GM18526 (cell line): Measurements from ENCODE around the gene NEUROD1.

Experiments used
- POLR2A ChIP-seq: IDR thresholded peaks from 3 replicates; pipeline ENCODE4 v1.6.1; 2011; ENCODE audit not compliant: insufficient read length; ENCODE audit errors: extremely low read depth

NEUROD1 gene

GRCh38 chr2:181682795-181683517 lies 2.6 kb upstream of the NEUROD1 start:
- no peak for TF ChIP-seq POLR2A

GRCh38 chr2:181682026-181682789 lies 1.9 kb upstream of the NEUROD1 start:
- TF ChIP-seq POLR2A = no peak

GRCh38 chr2:181680937-181681811 lies 857 bp upstream of the NEUROD1 start:
- no peak for TF ChIP-seq POLR2A

GRCh38 chr2:181679544-181679979 lies 755 bp downstream of the NEUROD1 start:
- TF ChIP-seq POLR2A = no peak

GRCh38 chr2:181678861-181679543 lies 1.3 kb downstream of the NEUROD1 start:
- no peak for TF ChIP-seq POLR2A

GRCh38 chr2:181677912-181678586 lies 2.3 kb downstream of the NEUROD1 start:
- TF ChIP-seq POLR2A = no peak

- TF ChIP-seq POLR2A = no peak
These were observed 5.1 kb downstream of the NEUROD1 start for GRCh38 chr2:181675254-181675653.

- no peak for TF ChIP-seq POLR2A
These were observed 5.9 kb downstream of the NEUROD1 start for GRCh38 chr2:181674461-181674860.

- TF ChIP-seq POLR2A = no peak
These were observed 7.1 kb downstream of the NEUROD1 start for GRCh38 chr2:181673173-181673572.

GRCh38 chr2:181672255-181673008 lies 7.9 kb downstream of the NEUROD1 start:
- TF ChIP-seq POLR2A = no peak

GRCh38 chr2:181670632-181671031 lies 9.7 kb downstream of the NEUROD1 start:
- no peak for TF ChIP-seq POLR2A

GRCh38 chr2:181667234-181667633 lies 13.1 kb downstream of the NEUROD1 start:
- no peak for TF ChIP-seq POLR2A

GRCh38 chr2:181662287-181662686 lies 18.0 kb downstream of the NEUROD1 start:
- TF ChIP-seq POLR2A = no peak

- no peak for TF ChIP-seq POLR2A
These were observed 20.1 kb downstream of the NEUROD1 start for GRCh38 chr2:181660181-181660580.
